Left renal cortex interstitium (tissue), 4 donors: ENCODE data around the gene NPTX1. TPM values are rescaled to one million over a fixed set of nuclear protein-coding genes. Genes with fewer than 3 reads are reported as not detected.

ENCODE experiments used
- DNase-seq, 4 donors: peaks; one replicate each; pipeline ENCODE4 v3.0.0-alpha.2; 2013; ENCODE audit warnings: low read depth in 4 of 4, low spot score in 2 of 4, missing footprints in 1 of 4
- polyA plus RNA-seq, 4 donors: library from polyadenylated mRNA; unstranded; fragments of 120-200 nt; gene quantifications; one replicate each; pipeline ENCODE4 v1.2.1, GENCODE V29; 2013; ENCODE audit not compliant: insufficient read length in 4 of 4

The NPTX1 gene
- polyA plus RNA-seq, 4 donors, result 0.95 to 1.5 (median 1.1) TPM

GRCh38 chr17:80504686-80505413, 28.4 kb upstream of the NPTX1 start:
- DNase-seq, result no peak

GRCh38 chr17:80503921-80504320, 27.5 kb upstream of the NPTX1 start:
- DNase-seq, result no peak

- DNase-seq, result no peak
Observed at GRCh38 chr17:80503031-80503430, 26.6 kb upstream of the NPTX1 start.

DNA sequence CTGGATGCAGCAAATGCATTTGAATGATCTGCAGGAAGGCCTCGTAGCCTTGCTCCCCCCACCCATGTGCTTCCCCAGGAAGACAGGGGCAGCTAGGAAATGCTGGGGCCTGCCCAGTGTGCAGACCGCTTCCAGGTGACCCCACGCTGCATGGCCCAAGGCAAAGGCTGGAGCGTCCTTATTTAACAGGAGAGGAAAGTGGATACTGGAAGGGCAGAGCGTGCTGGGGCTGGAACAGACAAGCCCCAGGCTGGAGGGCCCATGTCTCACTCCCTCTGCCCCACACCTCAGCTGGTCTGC, 26.1 kb upstream of the NPTX1 start:
- DNase-seq, result no peak

DNA sequence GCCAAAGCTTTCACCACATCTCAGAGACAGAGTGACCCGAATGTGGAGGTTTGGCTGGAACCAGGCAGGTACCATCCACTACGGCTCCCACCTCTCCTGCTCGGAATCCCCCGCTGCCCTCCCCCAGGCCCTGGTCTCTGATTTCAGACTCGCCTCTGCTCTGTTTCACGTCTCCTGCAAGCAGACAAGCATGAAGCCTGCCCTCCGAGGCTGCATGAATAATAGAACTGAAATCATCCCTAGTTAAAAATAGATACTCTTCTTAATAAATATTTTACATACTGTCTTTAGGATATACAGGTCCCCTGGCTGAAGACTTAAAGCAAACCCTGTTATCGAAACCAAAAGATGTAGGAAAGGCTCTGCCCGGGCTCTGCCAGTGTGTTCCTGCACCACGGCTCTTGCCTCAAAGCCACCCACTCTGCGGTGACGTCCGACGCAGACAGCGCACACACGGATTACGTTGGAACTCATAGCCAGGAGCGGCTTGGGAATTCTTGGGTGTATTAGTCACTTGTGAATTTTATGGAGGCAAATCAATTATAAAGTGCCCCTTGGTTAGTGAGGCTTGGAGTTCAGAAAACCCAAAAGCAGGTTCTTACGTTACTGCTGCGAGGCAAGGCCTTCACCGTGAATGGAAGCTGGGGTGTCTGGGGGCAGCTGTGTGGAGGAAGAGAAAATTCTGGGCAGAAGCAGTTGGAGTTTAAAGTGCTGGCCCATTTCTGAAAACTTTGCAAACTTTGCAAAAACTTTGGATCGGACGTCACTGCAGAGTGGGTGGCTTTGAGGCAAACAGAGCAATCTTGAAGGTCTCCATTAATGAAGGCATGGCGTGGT, 25.6 kb upstream of the NPTX1 start:
- DNase-seq, result no peak

GRCh38 chr17:80499961-80500665, 23.7 kb upstream of the NPTX1 start:
- DNase-seq, result no peak

DNA sequence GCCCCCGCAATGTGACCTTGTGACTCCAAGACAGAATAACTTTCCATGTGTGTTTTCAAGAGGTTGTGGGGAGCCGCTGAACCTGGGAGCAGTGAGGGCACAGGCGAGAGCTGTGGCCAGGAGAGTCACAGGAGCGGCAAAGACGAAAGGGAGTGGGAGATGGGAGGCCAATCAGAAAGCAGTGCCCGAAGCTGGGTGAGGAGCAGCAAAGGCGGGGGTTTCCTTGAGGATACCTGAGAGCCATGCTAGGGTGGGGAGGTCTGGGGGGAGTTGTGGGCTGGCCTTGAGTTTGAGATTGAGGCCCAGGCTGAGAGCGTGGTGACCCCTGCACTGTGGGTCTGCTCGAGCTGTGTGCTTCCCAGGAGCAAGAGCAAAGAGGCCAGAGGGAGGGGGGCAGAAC, 23.2 kb upstream of the NPTX1 start:
- no peak for DNase-seq

DNA sequence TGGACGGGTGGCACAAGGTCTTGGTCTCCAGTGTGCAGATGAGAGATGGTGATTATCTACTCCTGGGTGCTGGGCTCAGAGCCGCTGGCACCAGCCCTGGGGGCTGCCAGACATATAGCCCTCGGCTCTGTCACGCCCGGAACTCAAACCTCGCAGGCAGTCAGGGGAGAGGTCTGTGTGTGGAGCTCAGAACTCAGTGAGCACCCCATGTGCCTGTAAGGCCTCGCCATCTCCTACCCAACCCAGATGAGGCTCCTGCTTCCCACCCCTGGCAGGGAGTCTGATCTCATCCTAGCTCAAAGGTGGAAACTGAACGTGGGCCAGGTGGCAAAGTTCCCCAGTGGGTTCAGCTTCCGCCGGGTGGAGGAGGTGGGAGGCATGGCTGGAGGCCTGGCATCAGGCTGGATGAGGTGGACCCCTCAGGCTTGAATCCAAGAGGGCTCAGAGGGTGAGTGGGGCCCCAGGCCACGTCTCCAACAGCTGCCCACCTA, 22.6 kb upstream of the NPTX1 start:
- DNase-seq, result no peak

DNA sequence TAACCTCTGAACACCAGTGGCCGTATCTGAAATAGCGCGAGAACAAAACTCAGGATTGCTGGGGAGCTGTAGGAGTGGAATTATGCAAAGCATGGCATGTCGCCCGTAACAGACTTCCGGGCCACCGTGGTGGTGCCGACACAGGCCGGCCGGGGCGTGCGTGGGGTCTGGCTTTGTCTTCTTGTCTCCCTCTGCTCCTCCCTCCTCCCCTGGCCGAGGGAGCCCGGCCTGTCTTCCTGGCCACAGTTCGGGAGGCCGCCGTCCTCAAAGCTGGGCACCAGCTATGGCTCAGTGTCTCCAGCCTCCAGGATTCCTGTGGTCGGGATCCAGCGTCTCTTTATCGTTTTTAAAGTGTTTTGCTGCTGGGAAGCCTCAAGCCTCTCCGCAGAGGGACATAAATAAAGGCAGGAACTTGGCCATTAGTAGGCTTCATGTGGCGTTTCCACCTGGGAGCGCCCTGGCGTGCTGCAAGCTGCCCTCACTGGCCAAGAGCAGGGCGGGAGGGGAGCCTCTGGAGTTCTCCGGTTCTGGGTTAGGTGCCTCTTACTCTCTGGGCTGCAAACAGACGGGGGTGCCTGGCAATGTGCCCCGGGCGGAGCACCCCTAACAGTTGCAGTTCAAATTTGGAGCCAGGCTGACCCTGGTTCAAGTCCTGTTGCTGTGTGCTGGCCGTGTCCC, 22.0 kb upstream of the NPTX1 start:
- DNase-seq, result peak in 1 of 4 donors; percentile 53

DNA sequence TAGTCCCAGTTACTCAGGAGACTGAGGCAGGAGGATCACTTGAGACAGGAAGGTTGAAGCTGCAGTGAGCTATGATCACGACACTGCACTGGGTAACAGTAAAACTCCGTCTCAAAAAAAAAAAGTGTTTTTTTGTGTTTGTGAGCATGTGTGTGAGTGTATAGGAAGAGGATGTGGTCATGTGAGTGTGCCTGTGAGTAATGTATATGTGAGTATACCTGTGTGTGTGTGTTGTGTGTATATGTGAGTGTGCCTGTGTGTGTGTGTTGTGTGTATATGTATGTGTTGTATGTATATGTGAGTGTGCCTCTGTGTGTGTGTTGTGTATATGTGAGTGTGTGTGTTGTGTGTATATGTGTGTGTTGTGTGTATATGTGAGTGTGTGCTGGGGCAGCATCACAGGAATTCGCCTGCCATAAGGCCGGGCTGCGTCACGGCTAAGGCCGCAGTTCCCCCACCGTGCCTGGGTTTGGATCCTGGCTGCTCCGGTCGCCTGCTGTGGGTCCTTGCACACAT, 21.4 kb upstream of the NPTX1 start:
- no peak for DNase-seq

GRCh38 chr17:80494547-80494946, 18.1 kb upstream of the NPTX1 start:
- DNase-seq, result no peak

GRCh38 chr17:80492343-80493136, 16.1 kb upstream of the NPTX1 start:
- DNase-seq, result no peak

DNA sequence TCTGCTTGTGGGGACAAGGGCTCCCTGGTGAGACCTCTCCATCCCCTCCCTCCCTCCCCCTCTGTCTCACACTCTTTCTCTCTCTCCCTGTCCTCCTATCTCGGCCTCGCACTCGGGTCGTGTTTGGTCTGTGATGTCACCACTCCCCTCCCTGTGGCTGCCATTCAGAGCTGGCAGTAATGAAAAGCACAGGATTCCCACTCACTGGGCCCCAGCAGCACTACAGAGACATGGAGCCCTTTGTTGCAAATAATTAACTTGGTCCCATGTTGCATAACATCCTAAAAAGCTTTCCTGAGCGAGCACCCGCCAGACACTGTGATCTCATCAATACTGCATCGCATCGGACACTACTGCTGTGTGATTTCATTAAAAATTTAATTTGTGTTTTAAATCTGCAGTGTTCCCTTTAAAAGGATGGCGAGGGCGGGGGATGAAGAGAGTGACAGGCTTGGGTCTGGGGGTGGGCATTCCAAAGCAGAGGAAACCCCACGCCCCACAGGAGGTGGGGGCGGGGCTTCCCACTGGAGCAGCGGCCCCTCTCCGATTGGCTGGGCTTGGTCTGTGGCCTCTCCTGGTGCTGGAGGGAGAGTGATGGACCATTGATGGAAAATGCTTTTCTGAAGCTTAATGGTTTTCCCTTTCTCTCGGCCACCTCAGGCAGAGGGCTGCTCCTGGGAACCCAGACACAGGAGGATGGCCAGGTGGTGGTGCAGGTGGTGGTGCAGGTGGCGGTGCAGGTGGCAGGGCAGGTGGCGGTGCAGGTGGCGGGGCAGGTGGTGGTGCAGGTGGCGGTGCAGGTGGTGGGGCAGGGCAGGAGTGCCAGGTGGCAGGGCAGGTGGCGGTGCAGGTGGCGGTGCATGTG, 15.3 kb upstream of the NPTX1 start:
- no peak for DNase-seq

GRCh38 chr17:80487511-80487910, 11.1 kb upstream of the NPTX1 start:
- DNase-seq, result no peak

GRCh38 chr17:80486692-80487091, 10.3 kb upstream of the NPTX1 start:
- DNase-seq, result no peak

GRCh38 chr17:80485846-80486245, 9.4 kb upstream of the NPTX1 start:
- no peak for DNase-seq

DNA sequence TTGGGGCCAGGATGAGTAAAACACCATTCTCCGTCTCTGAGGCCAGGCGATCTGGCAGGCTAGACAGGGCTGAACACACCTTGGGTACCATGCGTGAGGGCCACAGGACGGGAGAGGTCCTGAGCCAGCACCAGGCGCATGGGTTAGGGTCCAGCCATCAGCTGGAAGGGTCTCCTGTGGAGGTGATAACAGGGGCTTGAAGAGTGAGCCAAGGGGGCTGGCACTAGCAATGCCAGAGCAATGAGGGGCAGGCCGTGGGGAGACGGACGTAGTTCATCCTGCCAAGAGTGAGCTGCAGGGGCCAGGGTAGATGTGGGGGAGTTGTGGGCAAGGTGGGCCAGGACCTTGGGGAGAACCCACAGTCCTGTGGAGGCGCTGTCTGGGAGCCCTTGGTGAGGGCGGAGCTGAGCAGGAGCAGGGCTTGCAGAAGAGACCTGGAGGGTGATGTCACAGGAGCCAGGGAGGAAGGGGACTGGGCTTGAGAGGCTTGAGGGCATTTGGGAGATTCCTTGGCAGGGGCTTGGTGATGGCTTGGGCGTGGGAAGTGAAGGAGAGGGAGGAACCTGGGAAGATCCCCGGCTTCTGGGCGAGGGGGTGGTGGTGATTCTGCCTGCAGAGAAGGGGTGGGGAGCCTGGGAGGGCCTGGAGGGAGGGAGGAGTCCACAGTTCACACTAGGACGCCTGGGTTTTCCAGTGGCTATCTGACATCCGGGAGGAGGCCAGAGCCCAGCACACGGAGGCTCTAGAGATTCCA, 6.3 kb upstream of the NPTX1 start:
- no peak for DNase-seq

- no peak for DNase-seq
Observed at GRCh38 chr17:80482058-80482318, 5.6 kb upstream of the NPTX1 start.
